ENCODE data around the gene CYP4F8. TPM values are rescaled to one million over a fixed set of nuclear protein-coding genes. Genes with fewer than 3 reads are reported as not detected.

Gene CYP4F8
- polyA plus RNA-seq, 3 donors: 0.03 TPM; not detected in 2

- DNase-seq: no peak
Measured at GRCh38 chr19:15616183-15616582, 1.2 kb downstream of the CYP4F8 start.

- no peak for DNase-seq
Measured at GRCh38 chr19:15616627-15617270, 1.7 kb downstream of the CYP4F8 start.

- no peak for DNase-seq
Measured at GRCh38 chr19:15618321-15618720, 3.3 kb downstream of the CYP4F8 start.

- DNase-seq: no peak
Measured at GRCh38 chr19:15621801-15622200, 6.8 kb downstream of the CYP4F8 start.

GRCh38 chr19:15622991-15623390 lies 8.0 kb downstream of the CYP4F8 start:
- no peak for DNase-seq

- DNase-seq: peak; percentile 28
Measured at GRCh38 chr19:15623711-15624318, 8.8 kb downstream of the CYP4F8 start.

- DNase-seq: no peak
Measured at GRCh38 chr19:15628236-15629002, 13.4 kb downstream of the CYP4F8 start.

- peak; percentile 28 for DNase-seq
Measured at GRCh38 chr19:15629003-15629880, 14.2 kb downstream of the CYP4F8 start.

- DNase-seq: no peak
Measured at GRCh38 chr19:15631817-15632216, 16.8 kb downstream of the CYP4F8 start.

- no peak for DNase-seq
Measured at GRCh38 chr19:15633082-15633835, 18.2 kb downstream of the CYP4F8 start.

- no peak for DNase-seq
Measured at GRCh38 chr19:15634105-15634504, 19.1 kb downstream of the CYP4F8 start.

GRCh38 chr19:15635016-15635805 lies 20.2 kb downstream of the CYP4F8 start:
- DNase-seq: no peak

- no peak for DNase-seq
Measured at GRCh38 chr19:15636026-15636425, 21.0 kb downstream of the CYP4F8 start.

- DNase-seq: no peak
Measured at GRCh38 chr19:15639596-15639995, 24.6 kb downstream of the CYP4F8 start.

GRCh38 chr19:15640294-15640903 lies 25.4 kb downstream of the CYP4F8 start, which contains the start of gene CYP4F3:
Gene CYP4F3 (plus strand): TSS chr19:15640897. CDS start chr19:15641416, 519 bp downstream.
- no peak for DNase-seq

- DNase-seq: no peak
Measured at GRCh38 chr19:15640904-15641597, 26.0 kb downstream of the CYP4F8 start.

- DNase-seq: no peak
Measured at GRCh38 chr19:15641901-15642491, 27.0 kb downstream of the CYP4F8 start.

GRCh38 chr19:15642807-15643206 lies 27.8 kb downstream of the CYP4F8 start:
- DNase-seq: no peak

GRCh38 chr19:15643387-15643786 lies 28.4 kb downstream of the CYP4F8 start:
- DNase-seq: no peak
